Cardiac muscle cell (in vitro differentiated cells and primary cell): ENCODE data around the gene CD7. TPM values are rescaled to one million over a fixed set of nuclear protein-coding genes. Genes with fewer than 3 reads are reported as not detected.

Experiments used
- DNase-seq, 2 donors: peaks; one replicate each; pipeline versions ENCODE4 v3.0.0 to v3.0.0-alpha.2; 2010 to 2017; ENCODE audit warnings: low read depth in 1 of 2, low spot score in 1 of 2
- H3K27ac ChIP-seq: fragments of 200-600 bp; sonication (generic); 2 replicates; pipeline ENCODE4 v1.5.1; 2016
- H3K27me3 ChIP-seq: fragments of 200-600 bp; sonication (generic); 2 replicates; pipeline ENCODE4 v1.6.0; 2016; ENCODE audit warnings: control low read depth
- H3K36me3 ChIP-seq: fragments of 200-600 bp; sonication (generic); 2 replicates; pipeline ENCODE4 v1.5.1; 2016; ENCODE audit warnings: control low read depth
- H3K4me1 ChIP-seq: fragments of 200-600 bp; sonication (generic); 2 replicates; pipeline ENCODE4 v1.8.1; 2017; ENCODE audit warnings: low read depth, mild to moderate bottlenecking, mixed run types
- H3K4me3 ChIP-seq: fragments of 200-600 bp; sonication (generic); 2 replicates; pipeline ENCODE4 v1.5.1; 2016; ENCODE audit warnings: mild to moderate bottlenecking
- H3K9me3 ChIP-seq: fragments of 200-600 bp; sonication (generic); 2 replicates; pipeline ENCODE4 v1.5.1; 2017; ENCODE audit warnings: low read depth, mild to moderate bottlenecking, control low read depth
- polyA plus RNA-seq: library from polyadenylated mRNA; unstranded; fragments of >200 nt; fragmentation: Nextera tagmentation; extraction: Ambion mirVana; gene quantifications from 2 replicates; pipeline ENCODE4 v1.2.1, GENCODE V29; 2016
- total RNA-seq: library from RNA; depleted of rRNA; stranded (reverse); fragments of >200 nt; gene quantifications from 2 replicates; pipeline ENCODE4 v1.2.3, GENCODE V29; 2016
- TF ChIP-seq, protein P1 (sequence below): IDR thresholded peaks from 2 replicates; pipeline ENCODE4 v1.5.1; 2012; ENCODE audit warnings: low read depth, mild to moderate bottlenecking, low read length

CD7 gene
- total and polyA plus RNA-seq, 2 experiments from 2014 or later = 0.38 TPM; not detected in 1

DNA sequence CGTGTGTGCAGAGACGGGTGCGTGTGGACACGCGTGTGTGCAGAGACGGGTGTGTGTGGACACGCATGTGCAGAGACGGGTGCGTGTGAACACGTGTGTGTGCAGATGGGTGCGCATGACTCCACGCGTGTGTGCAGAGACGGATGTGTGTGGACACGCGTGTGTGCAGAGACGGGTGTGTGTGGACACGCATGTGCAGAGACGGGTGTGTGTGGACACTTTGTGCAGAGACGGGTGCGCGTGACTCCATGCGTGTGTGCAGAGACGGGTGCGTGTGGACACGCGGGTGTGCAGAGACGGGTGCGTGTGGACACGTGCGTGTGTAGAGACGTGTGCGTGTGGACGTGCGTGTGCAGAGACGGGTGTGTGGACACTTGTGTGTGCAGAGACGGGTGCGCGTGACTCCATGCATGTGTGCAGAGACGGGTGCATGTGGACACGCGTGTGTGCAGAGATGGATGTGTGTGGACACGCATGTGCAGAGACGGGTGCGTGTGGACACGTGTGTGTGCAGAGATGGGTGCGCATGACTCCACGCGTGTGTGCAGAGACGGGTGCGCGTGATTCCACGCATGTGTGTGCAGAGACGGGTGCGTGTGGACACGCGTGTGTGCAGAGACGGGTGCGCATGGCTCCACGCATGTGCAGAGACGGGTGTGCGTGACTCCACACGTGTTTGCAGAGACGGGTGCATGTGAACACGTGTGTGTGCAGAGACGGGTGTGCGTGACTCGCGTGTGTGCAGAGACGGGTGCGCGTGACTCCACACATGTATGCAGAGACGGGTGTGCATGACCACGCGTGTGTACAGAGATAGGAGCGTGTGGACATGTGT, 1.6 kb upstream of the CD7 start:
- DNase-seq = no peak
- Histone ChIP-seq H3K4me3 (no peak overlapping the region), H3K36me3 (no peaks in the 10 kb centered on the region), H3K27me3 (peaks cover 10% of the 10 kb centered on the region), H3K27ac (no peak overlapping the region), H3K4me1 (peaks cover 11% of the 10 kb centered on the region), H3K9me3 (no peaks in the 10 kb centered on the region)
- TF ChIP-seq, protein P1, sequence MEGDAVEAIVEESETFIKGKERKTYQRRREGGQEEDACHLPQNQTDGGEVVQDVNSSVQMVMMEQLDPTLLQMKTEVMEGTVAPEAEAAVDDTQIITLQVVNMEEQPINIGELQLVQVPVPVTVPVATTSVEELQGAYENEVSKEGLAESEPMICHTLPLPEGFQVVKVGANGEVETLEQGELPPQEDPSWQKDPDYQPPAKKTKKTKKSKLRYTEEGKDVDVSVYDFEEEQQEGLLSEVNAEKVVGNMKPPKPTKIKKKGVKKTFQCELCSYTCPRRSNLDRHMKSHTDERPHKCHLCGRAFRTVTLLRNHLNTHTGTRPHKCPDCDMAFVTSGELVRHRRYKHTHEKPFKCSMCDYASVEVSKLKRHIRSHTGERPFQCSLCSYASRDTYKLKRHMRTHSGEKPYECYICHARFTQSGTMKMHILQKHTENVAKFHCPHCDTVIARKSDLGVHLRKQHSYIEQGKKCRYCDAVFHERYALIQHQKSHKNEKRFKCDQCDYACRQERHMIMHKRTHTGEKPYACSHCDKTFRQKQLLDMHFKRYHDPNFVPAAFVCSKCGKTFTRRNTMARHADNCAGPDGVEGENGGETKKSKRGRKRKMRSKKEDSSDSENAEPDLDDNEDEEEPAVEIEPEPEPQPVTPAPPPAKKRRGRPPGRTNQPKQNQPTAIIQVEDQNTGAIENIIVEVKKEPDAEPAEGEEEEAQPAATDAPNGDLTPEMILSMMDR = no peak

DNA sequence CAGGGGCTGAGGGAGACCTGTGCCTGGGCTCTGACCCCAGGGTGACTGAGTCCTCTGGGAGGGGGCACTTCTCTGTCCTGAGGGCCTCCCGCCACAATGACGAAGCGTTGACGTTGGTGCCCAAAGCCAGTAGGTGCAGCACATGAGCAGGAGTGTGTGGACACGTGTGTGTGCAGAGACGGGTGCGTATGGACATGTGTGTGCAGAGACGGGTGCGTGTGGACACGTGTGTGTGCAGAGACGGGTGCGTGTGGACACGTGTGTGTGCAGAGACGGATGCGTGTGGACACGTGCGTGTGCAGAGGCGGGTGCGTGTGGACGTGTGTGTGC, 726 bp upstream of the CD7 start:
- Histone ChIP-seq H3K27ac (no peak overlapping the region), H3K4me3 (no peak overlapping the region), H3K36me3 (no peaks in the 10 kb centered on the region), H3K4me1 (peaks cover 11% of the 10 kb centered on the region), H3K9me3 (no peaks in the 10 kb centered on the region), H3K27me3 (peaks cover 10% of the 10 kb centered on the region)
- no peak for DNase-seq
- TF ChIP-seq, protein P1 = no peak

DNA sequence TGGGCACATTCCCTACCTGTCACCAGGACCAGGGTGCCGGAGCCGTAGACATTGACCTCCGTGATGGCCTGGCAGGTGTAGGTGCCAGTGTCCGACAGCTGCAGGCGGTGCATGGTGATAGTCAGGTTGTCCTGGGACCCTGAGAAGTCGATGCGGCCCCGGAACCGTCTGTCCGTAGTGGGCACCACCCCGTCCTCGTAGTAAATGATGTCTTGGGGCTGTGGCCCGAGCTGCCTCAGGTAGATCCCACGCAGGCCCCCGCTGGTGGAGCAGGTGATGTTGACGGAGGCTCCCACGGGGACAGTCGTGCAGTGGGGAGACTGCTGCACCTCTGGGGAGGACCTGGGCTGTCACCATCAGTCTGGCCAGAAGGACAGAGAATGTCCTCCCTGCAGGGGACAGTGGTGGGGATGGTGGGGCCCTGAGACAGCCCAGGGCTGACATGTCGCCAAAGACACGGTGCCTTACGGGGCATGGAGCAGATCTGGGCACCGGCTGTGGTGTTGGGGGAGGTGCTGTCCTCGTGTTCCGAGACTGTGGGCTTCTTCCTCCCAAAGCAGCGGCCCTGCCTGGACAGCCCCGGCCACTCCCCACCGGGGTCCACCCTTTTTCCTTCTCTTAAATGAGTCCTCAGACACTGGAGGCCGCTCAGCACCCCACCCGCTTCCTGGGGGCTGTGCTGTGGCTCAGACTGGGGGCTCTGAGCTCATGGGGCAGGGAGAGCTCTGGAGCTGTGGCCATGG, 586 bp downstream of the CD7 start:
- TF ChIP-seq, protein P1 = no peak
- Histone ChIP-seq H3K27ac (no peak overlapping the region), H3K27me3 (no peaks in the 10 kb centered on the region), H3K4me3 (no peak overlapping the region), H3K36me3 (no peaks in the 10 kb centered on the region), H3K9me3 (no peaks in the 10 kb centered on the region), H3K4me1 (peaks cover 11% of the 10 kb centered on the region)
- no peak for DNase-seq

DNA sequence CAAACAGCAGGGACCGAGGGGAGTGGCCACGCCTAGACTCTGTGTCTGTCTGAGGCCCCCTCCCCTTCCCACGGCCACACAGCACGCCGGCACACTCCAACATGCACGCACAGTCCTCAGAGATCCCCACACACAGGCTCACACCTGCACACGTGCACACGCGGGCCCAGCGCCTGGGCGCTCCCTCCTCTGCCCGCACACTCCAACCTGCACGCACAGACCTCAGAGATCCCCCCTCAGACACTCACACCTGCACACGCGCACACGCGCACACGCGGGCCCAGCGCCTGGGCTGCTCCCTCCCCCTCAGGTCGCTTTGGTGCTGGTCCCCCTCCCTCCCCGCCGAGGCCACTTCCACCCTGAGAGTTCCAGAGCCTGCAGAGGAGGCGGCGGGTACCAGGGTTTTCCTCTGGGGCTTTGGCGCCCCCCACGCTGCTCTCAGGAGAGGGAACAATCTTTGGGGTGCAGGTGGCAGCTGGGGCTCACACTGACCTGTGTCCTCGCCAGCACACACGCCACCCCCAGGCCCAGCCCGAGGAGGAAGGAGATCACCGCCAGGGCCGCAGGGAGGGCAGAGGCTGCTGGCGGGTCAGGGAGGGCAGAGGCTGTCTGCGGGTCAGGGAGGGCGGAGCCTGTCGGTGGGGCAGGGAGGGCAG, 1.6 kb downstream of the CD7 start:
- Histone ChIP-seq H3K4me1 (peaks cover 11% of the 10 kb centered on the region), H3K36me3 (no peaks in the 10 kb centered on the region), H3K9me3 (no peaks in the 10 kb centered on the region), H3K27me3 (no peaks in the 10 kb centered on the region), H3K4me3 (no peak overlapping the region), H3K27ac (no peak overlapping the region)
- TF ChIP-seq, protein P1 = no peak
- DNase-seq = no peak

DNA sequence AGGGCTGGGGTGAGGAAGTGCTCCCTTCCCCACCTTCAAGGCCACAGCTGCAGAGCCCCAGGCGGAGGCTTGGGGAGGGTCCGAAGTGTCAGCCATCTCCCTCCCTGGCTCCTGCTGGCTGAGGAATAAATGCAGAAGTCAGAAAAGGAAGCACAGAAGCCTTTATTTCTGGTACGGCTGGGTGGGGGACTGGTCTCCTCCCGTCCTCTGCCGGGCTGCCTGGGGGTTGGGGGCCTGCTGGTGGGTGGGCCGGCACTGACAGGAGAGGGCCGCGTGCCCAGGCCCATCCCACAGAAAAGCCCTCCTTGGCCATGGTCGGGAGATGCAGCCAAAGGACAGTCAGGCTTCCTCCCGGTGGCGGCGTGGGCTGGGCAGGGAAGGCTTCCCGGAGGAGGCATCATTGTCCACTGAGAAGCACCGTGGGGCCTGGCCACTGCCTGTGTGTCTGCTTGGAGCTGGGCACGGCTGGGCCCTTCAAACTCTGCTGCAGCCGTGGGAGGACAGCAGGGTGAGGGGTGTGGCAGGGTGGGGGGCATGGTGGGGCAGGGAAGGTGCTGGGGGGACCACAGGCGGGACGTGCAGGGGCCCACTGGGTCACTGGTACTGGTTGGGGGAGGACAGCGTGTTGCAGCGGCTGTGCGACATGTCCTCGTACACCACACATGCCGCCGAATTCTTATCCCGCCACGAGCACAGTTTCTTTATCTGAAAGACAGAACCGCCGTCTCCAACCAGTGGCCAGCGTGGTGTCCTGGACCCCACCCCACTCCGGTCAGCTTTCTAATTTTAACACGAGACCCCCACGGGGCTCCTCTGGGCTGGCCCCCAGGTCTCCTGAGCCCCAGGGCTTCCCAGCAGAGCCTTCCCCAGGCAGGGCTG, 2.4 kb downstream of the CD7 start:
- no peak for DNase-seq
- H3K4me1 ChIP-seq = peaks cover 11% of the 10 kb centered on the region
- no peak overlapping the region for H3K4me3 ChIP-seq
- H3K9me3 ChIP-seq = no peaks in the 10 kb centered on the region
- no peak overlapping the region for H3K27ac ChIP-seq
- TF ChIP-seq, protein P1 = no peak
- no peaks in the 10 kb centered on the region for H3K36me3 ChIP-seq
- no peaks in the 10 kb centered on the region for H3K27me3 ChIP-seq
